8988T (cell line): ENCODE results near the gene BMPR1A.
"Not testable (repeated sequence)": the region's sequence is repeated elsewhere in the genome, so short reads cannot be mapped to it uniquely, and the experiment has no call there.

Experiments used
- DNase-seq: peaks from one replicate; pipeline ENCODE4 v3.0.0; 2011

BMPR1A gene

GRCh38 chr10:86851328-86852207, 95.1 kb downstream of the BMPR1A start:
- no peak for DNase-seq

- DNase-seq: not testable (repeated sequence)
Measured at GRCh38 chr10:86853582-86853981, 97.2 kb downstream of the BMPR1A start.

GRCh38 chr10:86855513-86855912, 99.1 kb downstream of the BMPR1A start:
- DNase-seq: no peak

GRCh38 chr10:86856156-86856555, 99.7 kb downstream of the BMPR1A start:
- DNase-seq: no peak

- DNase-seq: no peak
Measured at GRCh38 chr10:86857128-86857721, 100.8 kb downstream of the BMPR1A start.

GRCh38 chr10:86858011-86858410, 101.6 kb downstream of the BMPR1A start:
- DNase-seq: no peak

- DNase-seq: no peak
Measured at GRCh38 chr10:86861351-86861750, 104.9 kb downstream of the BMPR1A start.

GRCh38 chr10:86862373-86862772, 106.0 kb downstream of the BMPR1A start:
- no peak for DNase-seq

GRCh38 chr10:86862786-86863483, 106.5 kb downstream of the BMPR1A start:
- DNase-seq: no peak

- no peak for DNase-seq
Measured at GRCh38 chr10:86863484-86863842, 107.0 kb downstream of the BMPR1A start.

- not testable (repeated sequence) for DNase-seq
Measured at GRCh38 chr10:86865011-86865811, 108.8 kb downstream of the BMPR1A start.

- DNase-seq: no peak
Measured at GRCh38 chr10:86867149-86867548, 110.7 kb downstream of the BMPR1A start.

GRCh38 chr10:86868353-86868752, 111.9 kb downstream of the BMPR1A start:
- no peak for DNase-seq

GRCh38 chr10:86870679-86871078, 114.3 kb downstream of the BMPR1A start:
- DNase-seq: no peak

GRCh38 chr10:86871563-86872183, 115.3 kb downstream of the BMPR1A start:
- DNase-seq: no peak

GRCh38 chr10:86872757-86873156, 116.3 kb downstream of the BMPR1A start:
- DNase-seq: no peak

GRCh38 chr10:86876748-86877147, 120.3 kb downstream of the BMPR1A start:
- DNase-seq: no peak

GRCh38 chr10:86878983-86879713, 122.7 kb downstream of the BMPR1A start:
- DNase-seq: no peak

- DNase-seq: no peak
Measured at GRCh38 chr10:86880971-86881370, 124.6 kb downstream of the BMPR1A start.

- no peak for DNase-seq
Measured at GRCh38 chr10:86888585-86889381, 132.4 kb downstream of the BMPR1A start.

GRCh38 chr10:86889997-86890396, 133.6 kb downstream of the BMPR1A start:
- DNase-seq: no peak
